ENCODE data around the gene OR9A2.

GRCh38 chr7:143046426-143046851 lies 19.5 kb upstream of the OR9A2 start:
- TF ChIP-seq POLR2A (IDR thresholded peaks at IDR 0.05) (no peak), POLR2AphosphoS5 (IDR thresholded peaks at IDR 0.05) (no peak)
- TF ChIP-seq, protein P1, sequence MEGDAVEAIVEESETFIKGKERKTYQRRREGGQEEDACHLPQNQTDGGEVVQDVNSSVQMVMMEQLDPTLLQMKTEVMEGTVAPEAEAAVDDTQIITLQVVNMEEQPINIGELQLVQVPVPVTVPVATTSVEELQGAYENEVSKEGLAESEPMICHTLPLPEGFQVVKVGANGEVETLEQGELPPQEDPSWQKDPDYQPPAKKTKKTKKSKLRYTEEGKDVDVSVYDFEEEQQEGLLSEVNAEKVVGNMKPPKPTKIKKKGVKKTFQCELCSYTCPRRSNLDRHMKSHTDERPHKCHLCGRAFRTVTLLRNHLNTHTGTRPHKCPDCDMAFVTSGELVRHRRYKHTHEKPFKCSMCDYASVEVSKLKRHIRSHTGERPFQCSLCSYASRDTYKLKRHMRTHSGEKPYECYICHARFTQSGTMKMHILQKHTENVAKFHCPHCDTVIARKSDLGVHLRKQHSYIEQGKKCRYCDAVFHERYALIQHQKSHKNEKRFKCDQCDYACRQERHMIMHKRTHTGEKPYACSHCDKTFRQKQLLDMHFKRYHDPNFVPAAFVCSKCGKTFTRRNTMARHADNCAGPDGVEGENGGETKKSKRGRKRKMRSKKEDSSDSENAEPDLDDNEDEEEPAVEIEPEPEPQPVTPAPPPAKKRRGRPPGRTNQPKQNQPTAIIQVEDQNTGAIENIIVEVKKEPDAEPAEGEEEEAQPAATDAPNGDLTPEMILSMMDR (IDR thresholded peaks at IDR 0.05 in 8 of 11, conservative IDR thresholded peaks at IDR 0.05 in 3 of 11), result no peak

Data from spleen (tissue), 7 donors.